ENCODE data around the gene GAR1.
A peak's percentile ranks its signal among the peaks of the same experiment; 100 is the strongest.
"Not testable (repeated sequence)": the region's sequence is repeated elsewhere in the genome, so short reads cannot be mapped to it uniquely, and the experiment has no call there.

The GAR1 gene

GRCh38 chr4:109815151-109816081 lies at the start of gene GAR1:
Gene GAR1 (plus strand): TSS chr4:109815762. CDS start chr4:109816165, 403 bp downstream.
- DNase-seq (ENCODE audit: low spot score) = peak; percentile 89

GRCh38 chr4:109782092-109782491 lies 33.5 kb upstream of the GAR1 start:
- not testable (repeated sequence) for DNase-seq (ENCODE audit: low spot score)

DNA sequence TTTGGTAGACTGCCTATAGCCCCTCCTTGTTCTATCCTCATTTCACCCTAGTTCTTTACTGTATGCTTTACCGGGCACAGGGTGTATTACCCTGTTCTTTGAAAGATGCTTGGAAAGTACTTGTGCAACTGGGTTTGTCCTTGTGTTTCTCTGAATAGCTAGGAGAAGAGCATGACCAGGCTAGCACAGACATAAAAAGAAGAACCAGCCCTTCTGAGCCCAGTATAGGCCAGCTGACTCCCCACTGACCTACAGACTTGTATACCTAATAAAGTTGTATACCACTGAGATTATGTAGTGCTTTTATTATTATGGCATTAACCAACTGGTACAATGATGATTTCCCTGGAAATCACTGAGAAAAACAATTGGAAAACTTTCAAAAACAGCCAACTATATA lies 28.7 kb upstream of the GAR1 start:
- DNase-seq (ENCODE audit: low spot score) = no peak

GRCh38 chr4:109787807-109788206 lies 27.8 kb upstream of the GAR1 start:
- no peak for DNase-seq (ENCODE audit: low spot score)

DNA sequence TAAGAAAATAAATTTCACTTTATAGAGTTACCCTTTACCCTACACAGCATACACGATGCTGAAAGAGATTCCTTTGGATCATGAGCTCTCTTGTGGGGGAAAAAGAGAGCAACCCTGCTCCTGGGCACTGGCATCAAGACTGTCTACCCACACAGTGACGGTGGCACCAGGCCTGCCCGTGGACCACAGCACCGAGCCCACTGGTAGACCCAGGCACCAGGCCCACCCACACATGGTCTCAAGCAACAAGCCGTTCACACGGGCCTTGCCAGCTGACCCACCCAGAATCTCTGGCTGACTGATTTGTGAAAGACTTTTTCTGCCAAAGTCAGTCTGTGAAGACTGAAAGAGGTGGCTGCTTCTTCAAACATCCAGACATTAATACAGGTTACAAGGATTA lies 20.5 kb upstream of the GAR1 start:
- DNase-seq (ENCODE audit: low spot score) = no peak

GRCh38 chr4:109798866-109799265 lies 16.7 kb upstream of the GAR1 start:
- DNase-seq (ENCODE audit: low spot score) = no peak

DNA sequence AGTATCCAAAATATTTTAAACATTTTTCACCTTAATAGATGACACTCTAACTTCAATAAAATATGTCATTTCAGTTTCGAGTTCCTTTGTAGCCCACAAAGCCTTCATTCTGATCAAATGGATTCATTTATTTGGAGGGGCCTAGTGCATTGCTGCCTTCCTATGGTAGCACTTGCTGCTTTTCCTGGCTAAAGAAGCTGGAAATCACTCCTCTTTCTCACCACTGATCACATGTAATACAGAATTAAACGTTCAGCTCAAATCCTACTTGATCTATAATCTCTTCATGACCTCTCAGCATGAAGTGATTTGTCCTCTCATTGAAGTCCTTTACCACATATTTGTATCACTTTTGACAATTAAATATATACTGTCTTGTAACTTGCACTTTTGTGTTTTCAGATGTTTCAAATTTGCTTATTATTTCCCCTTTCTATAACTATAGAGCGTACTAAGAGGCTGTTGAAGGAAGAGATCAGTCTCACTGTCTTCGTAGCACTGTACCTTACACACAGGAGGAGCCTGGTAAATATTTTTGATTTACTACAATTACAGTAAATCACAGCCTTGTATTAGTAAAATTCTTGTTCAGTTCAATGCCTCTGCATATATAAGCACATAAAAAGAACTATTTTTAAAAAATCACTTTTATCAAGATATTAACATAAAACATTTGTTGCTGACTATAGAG lies 14.3 kb upstream of the GAR1 start:
- no peak for DNase-seq (ENCODE audit: low spot score)

DNA sequence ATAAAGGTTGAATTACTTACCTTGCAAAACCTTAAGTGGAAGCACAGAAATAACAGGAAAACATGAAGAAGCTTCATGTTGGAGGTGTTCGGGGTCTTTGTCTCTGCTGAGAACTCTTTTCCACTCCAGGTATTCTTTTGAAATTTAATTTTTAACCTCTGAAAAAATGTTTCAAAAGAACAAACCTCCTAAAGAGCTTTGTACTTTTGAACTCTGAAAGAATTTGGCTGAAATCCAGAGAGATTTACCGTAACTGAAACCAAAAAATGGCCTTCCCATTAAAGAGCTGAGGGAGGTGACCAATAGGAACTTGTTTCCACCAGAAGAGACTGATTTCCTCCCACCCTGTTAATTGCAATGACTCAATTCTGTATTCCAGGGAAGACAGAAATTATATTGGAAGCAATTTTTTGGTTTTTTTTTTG lies 13.7 kb upstream of the GAR1 start, which contains the start of gene CFI:
Gene CFI (minus strand): TSS at position 105 of the 425 bp plus-strand sequence. CDS start 28 bp downstream, at position 77.
- no peak for DNase-seq (ENCODE audit: low spot score)

- DNase-seq (ENCODE audit: low spot score) = peak; percentile 20
Observed at GRCh38 chr4:109803924-109804571, 11.5 kb upstream of the GAR1 start.

DNA sequence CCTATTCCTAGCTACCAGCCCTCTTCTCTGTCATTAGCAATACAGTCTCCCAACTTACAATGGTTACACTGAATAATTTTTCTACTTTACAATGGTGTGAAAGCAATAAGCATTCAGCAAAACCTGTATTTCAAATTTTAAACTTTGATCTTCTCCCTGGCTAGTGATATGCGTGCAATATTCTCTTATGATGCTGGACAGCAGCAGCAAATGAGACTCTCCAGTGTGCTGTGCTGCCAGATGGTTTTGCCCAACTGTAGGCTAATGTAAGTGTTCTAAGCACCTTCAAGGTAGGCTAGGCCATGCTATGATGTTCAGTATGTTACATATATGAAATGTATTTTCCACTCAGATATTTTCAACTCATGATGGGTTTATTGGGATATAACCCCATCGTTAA lies 5.9 kb upstream of the GAR1 start:
- DNase-seq (ENCODE audit: low spot score) = no peak

GRCh38 chr4:109810552-109811387 lies 4.8 kb upstream of the GAR1 start:
- DNase-seq (ENCODE audit: low spot score) = no peak

DNA sequence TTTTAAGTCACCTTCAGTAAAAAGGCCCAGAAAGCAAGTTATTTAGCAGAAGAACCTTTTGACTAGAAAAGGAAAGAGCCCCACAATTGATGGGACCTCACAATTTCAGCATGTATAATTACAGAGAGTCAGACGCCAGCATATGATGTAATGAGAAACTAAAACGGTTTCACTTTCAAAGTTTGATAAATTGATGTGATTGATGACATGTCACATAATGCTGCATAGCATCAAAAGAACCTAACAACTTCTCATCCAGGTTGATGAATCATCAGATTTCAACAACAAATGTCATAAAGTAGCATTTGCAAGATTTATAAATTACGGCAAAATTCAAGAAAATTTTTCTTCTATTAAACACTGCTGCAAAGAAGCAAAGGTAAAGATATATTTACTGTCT lies 3.9 kb upstream of the GAR1 start:
- no peak for DNase-seq (ENCODE audit: low spot score)

DNA sequence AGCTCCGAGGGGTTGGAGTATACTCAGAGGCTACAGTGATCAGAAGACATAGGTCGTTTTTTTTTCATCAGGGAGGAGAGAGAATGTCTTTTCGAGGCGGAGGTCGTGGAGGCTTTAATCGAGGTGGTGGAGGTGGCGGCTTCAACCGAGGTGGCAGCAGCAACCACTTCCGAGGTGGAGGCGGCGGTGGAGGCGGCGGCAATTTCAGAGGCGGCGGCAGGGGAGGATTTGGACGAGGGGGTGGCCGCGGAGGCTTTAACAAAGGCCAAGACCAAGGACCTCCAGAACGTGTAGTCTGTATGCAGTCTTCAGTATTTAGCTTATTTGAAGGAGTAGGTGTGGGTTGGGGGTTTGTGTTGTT lies 500 bp downstream of the GAR1 start:
- peak; percentile 10 for DNase-seq (ENCODE audit: low spot score)

DNA sequence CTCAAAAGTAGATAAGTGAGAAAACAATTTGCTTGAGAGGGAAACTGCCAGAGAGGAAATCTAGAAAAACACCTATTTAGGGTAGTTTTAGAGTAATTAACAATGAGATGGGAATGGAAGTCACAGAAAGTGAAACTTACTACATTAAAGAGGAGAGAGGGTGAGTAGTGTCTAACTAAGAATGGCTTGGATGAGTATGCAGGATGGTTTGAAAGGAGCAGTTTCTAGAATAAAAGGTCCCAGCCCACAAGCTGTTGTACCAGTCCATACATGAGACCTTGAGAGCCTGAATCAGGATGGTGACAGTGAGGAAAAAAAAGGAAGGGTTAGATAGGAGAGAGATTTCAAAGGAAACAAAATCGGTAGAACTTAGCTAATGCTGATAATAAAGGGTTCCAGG lies 1.3 kb downstream of the GAR1 start:
- DNase-seq (ENCODE audit: low spot score) = no peak

GRCh38 chr4:109818268-109818667 lies 2.7 kb downstream of the GAR1 start:
- DNase-seq (ENCODE audit: low spot score) = no peak

GRCh38 chr4:109820563-109820962 lies 5.0 kb downstream of the GAR1 start:
- no peak for DNase-seq (ENCODE audit: low spot score)

- no peak for DNase-seq (ENCODE audit: low spot score)
Observed at GRCh38 chr4:109821185-109821584, 5.6 kb downstream of the GAR1 start.

GRCh38 chr4:109826719-109827118 lies 11.2 kb downstream of the GAR1 start:
- DNase-seq (ENCODE audit: low spot score) = peak; percentile 23

GRCh38 chr4:109827672-109828071 lies 12.1 kb downstream of the GAR1 start, which contains the start of gene RRH:
Gene RRH (plus strand): TSS chr4:109827972. CDS start chr4:109828028, 56 bp downstream.
- no peak for DNase-seq (ENCODE audit: low spot score)

GRCh38 chr4:109833756-109834155 lies 18.2 kb downstream of the GAR1 start:
- no peak for DNase-seq (ENCODE audit: low spot score)

DNA sequence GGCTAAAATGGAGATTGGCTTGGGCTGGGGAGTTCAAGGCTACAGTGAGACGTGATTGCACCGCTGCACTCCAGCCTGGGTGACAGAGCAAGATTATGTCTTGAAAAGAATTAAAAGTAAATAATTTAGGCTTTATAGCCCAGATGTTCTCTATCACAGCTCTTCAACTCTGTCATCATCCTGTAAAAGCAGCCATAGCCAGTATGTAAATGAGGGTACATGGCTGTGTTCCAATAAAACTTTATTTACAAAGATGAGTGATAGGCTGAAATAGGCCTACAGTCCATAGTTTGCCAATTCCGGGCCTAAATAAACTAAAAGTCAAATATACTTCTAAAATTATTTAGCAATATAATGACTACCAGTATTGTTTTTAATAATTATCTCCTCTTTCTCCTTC lies 21.4 kb downstream of the GAR1 start:
- no peak for DNase-seq (ENCODE audit: low spot score)
